ENCODE results near the gene MLH3. TPM values are rescaled to one million over a fixed set of nuclear protein-coding genes. Genes with fewer than 3 reads are reported as not detected.

The MLH3 gene
- total and polyA plus RNA-seq, 2 experiments from 2014 or later = 10.7 to 14.7 TPM

- peak within 1 kb of the TSS; percentile 89 for H3K4me2 ChIP-seq
- peaks cover 7% of the 10 kb centered on the region; the same call in 1 of the 2 replicates for H3K4me1 ChIP-seq (ENCODE audit: insufficient read depth)
- H3K27ac ChIP-seq (ENCODE audit: low read depth) = peak within 1 kb of the TSS; percentile 78
- Mint-ChIP-seq H3K27me3 (ENCODE audit: insufficient read depth, low read depth, poor library complexity) (peaks cover 2% of the 10 kb centered on the region), H3K36me3 (ENCODE audit: low read depth) (no peaks in the 10 kb centered on the region), H3K9me3 (no peaks in the 10 kb centered on the region), H3K27ac (peak within 1 kb of the TSS; percentile 91), H3K4me3 (no peak within 1 kb of the TSS; the same call in 2 of the 3 replicates), H3K4me1 (peaks cover 7% of the 10 kb centered on the region; the same call in 2 of the 3 replicates)
- H3K9me2 ChIP-seq (ENCODE audit: insufficient read depth) = no peaks in the 10 kb centered on the region
- TF ChIP-seq CREB1 (CRISPR knock-in tag; IDR thresholded peaks at IDR 0.05; ENCODE audit: low read depth) (no peak), POLR2AphosphoS5 (IDR thresholded peaks at IDR 0.05; ENCODE audit: low read depth) (peak; percentile 85), JUNB (IDR thresholded peaks at IDR 0.05; ENCODE audit: unreplicated experiment) (no peak)
- TF ChIP-seq, protein P1, sequence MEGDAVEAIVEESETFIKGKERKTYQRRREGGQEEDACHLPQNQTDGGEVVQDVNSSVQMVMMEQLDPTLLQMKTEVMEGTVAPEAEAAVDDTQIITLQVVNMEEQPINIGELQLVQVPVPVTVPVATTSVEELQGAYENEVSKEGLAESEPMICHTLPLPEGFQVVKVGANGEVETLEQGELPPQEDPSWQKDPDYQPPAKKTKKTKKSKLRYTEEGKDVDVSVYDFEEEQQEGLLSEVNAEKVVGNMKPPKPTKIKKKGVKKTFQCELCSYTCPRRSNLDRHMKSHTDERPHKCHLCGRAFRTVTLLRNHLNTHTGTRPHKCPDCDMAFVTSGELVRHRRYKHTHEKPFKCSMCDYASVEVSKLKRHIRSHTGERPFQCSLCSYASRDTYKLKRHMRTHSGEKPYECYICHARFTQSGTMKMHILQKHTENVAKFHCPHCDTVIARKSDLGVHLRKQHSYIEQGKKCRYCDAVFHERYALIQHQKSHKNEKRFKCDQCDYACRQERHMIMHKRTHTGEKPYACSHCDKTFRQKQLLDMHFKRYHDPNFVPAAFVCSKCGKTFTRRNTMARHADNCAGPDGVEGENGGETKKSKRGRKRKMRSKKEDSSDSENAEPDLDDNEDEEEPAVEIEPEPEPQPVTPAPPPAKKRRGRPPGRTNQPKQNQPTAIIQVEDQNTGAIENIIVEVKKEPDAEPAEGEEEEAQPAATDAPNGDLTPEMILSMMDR (conservative IDR thresholded peaks at IDR 0.05; ENCODE audit: low read depth in 2 of 2) = no peak
- TF ChIP-seq, protein P2, sequence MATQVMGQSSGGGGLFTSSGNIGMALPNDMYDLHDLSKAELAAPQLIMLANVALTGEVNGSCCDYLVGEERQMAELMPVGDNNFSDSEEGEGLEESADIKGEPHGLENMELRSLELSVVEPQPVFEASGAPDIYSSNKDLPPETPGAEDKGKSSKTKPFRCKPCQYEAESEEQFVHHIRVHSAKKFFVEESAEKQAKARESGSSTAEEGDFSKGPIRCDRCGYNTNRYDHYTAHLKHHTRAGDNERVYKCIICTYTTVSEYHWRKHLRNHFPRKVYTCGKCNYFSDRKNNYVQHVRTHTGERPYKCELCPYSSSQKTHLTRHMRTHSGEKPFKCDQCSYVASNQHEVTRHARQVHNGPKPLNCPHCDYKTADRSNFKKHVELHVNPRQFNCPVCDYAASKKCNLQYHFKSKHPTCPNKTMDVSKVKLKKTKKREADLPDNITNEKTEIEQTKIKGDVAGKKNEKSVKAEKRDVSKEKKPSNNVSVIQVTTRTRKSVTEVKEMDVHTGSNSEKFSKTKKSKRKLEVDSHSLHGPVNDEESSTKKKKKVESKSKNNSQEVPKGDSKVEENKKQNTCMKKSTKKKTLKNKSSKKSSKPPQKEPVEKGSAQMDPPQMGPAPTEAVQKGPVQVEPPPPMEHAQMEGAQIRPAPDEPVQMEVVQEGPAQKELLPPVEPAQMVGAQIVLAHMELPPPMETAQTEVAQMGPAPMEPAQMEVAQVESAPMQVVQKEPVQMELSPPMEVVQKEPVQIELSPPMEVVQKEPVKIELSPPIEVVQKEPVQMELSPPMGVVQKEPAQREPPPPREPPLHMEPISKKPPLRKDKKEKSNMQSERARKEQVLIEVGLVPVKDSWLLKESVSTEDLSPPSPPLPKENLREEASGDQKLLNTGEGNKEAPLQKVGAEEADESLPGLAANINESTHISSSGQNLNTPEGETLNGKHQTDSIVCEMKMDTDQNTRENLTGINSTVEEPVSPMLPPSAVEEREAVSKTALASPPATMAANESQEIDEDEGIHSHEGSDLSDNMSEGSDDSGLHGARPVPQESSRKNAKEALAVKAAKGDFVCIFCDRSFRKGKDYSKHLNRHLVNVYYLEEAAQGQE (IDR thresholded peaks at IDR 0.05; ENCODE audit: unreplicated experiment) = peak; percentile 16
- ATAC-seq (peak; percentile 91), DNase-seq (ENCODE audit: low spot score) (peak; percentile 97)
- H3K4me3 ChIP-seq = peak within 1 kb of the TSS; percentile 61
- no peaks in the 10 kb centered on the region; the same call in 1 of the 2 replicates for H4K20me1 ChIP-seq (replicated peaks; ENCODE audit: insufficient read depth)
- H3K27me3 ChIP-seq (ENCODE audit: insufficient read depth) = no peaks in the 10 kb centered on the region
- peaks cover 12% of the 10 kb centered on the region for H3F3A ChIP-seq (replicated peaks; ENCODE audit: low read depth)
- H2AFZ ChIP-seq = peak within 1 kb of the TSS; percentile 90
- H3K36me3 ChIP-seq (ENCODE audit: insufficient read depth) = no peaks in the 10 kb centered on the region
- peaks cover 20% of the 10 kb centered on the region for H3K79me2 ChIP-seq (replicated peaks; ENCODE audit: insufficient read depth)
These were observed 18.0 kb upstream of the MLH3 start, which contains the start of gene ZC2HC1C for GRCh38 chr14:75069121-75069810. ZC2HC1C (plus strand) TSS chr14:75069641; CDS start chr14:75070574, 933 bp downstream.

DNA sequence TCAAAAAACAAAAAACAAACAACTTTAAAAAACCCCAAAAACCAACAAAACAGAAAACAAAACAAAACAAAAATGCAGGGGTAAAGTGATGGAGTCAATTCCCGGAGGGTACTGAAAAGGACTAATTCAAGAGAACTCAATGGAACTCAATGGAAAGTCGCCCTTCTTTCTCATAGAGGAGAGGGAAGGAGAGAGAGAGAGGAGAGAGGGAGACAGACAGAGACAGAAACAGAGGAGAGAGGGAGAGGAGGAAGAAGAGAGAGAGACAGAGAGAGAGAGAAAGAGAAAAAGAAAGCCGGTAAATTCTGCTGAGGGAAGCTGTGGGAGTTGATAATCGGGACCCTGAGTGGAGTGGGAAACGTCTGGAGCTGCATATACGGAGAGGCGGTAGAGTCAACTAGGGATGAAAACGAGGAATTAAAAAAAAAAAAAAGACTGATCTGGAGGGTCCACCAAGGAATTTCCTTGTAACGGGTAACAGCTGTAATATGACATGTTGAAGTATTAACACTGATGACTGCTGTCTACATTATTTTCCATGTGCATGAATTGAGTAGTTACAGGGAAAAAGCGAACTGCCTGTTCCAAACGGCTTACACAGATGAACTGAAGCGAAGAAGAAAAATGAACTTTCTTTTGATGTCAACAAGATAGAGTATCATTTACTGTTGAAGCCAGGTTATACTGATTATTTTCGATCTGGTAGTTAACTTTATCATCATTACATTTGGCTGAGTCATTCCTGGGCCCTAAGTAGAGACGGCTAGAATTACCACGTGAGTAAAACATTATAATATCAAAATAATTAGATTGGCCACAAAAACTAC, 17.2 kb upstream of the MLH3 start:
- peak; percentile 40 for DNase-seq (ENCODE audit: low spot score)
- H4K20me1 ChIP-seq (replicated peaks; ENCODE audit: insufficient read depth) = no peaks in the 10 kb centered on the region; the same call in 1 of the 2 replicates
- H3K36me3 ChIP-seq (ENCODE audit: insufficient read depth) = no peaks in the 10 kb centered on the region
- Mint-ChIP-seq H3K27me3 (ENCODE audit: insufficient read depth, low read depth, poor library complexity) (peaks cover 4% of the 10 kb centered on the region), H3K36me3 (ENCODE audit: low read depth) (no peaks in the 10 kb centered on the region), H3K27ac (no peak overlapping the region), H3K9me3 (no peaks in the 10 kb centered on the region), H3K4me1 (peaks cover 10% of the 10 kb centered on the region; the same call in 2 of the 3 replicates), H3K4me3 (no peak overlapping the region)
- ATAC-seq = no peak
- H3K27ac ChIP-seq (ENCODE audit: low read depth) = peak overlapping the region; percentile 78
- peak overlapping the region; percentile 67; the same call in 1 of the 2 replicates for H2AFZ ChIP-seq
- H3K4me3 ChIP-seq = peak overlapping the region; percentile 61
- H3K4me2 ChIP-seq = peak overlapping the region; percentile 89
- peaks cover 7% of the 10 kb centered on the region; the same call in 1 of the 2 replicates for H3K4me1 ChIP-seq (ENCODE audit: insufficient read depth)
- H3K9me2 ChIP-seq (ENCODE audit: insufficient read depth) = no peaks in the 10 kb centered on the region
- no peaks in the 10 kb centered on the region for H3K27me3 ChIP-seq (ENCODE audit: insufficient read depth)
- peaks cover 12% of the 10 kb centered on the region for H3F3A ChIP-seq (replicated peaks; ENCODE audit: low read depth)
- H3K79me2 ChIP-seq (replicated peaks; ENCODE audit: insufficient read depth) = peaks cover 20% of the 10 kb centered on the region
- TF ChIP-seq ZNF114 (CRISPR knock-in tag; IDR thresholded peaks at IDR 0.05) = no peak
- no peak for TF ChIP-seq CREB1 (CRISPR knock-in tag; IDR thresholded peaks at IDR 0.05; ENCODE audit: low read depth)
- no peak for TF ChIP-seq JUNB (IDR thresholded peaks at IDR 0.05; ENCODE audit: unreplicated experiment)
